IPS-18a (cell line): ENCODE measurements around the gene BRI3BP.

Experiments
- H3K27ac ChIP-seq: one replicate; pipeline ENCODE4 v1.5.1; 2013; ENCODE audit warnings: low read length
- H3K27me3 ChIP-seq: one replicate; pipeline ENCODE4 v1.6.1; 2013; ENCODE audit warnings: mild to moderate bottlenecking, low read length; ENCODE audit not compliant: control insufficient read depth, insufficient read depth
- H3K36me3 ChIP-seq: one replicate; pipeline ENCODE4 v1.6.1; 2013; ENCODE audit warnings: low read depth, low read length; ENCODE audit not compliant: control insufficient read depth
- H3K4me1 ChIP-seq: one replicate; pipeline ENCODE4 v1.6.1; 2013; ENCODE audit warnings: low read depth, low read length; ENCODE audit not compliant: control insufficient read depth
- H3K4me3 ChIP-seq: one replicate; pipeline ENCODE4 v1.5.1; 2013; ENCODE audit warnings: low read length
- H3K9ac ChIP-seq: one replicate; pipeline ENCODE4 v1.6.1; 2013; ENCODE audit warnings: mild to moderate bottlenecking, low read length, moderate library complexity
- H3K9me3 ChIP-seq: one replicate; pipeline ENCODE4 v1.6.1; 2013; ENCODE audit warnings: low read depth, low read length; ENCODE audit not compliant: control insufficient read depth

The BRI3BP gene

GRCh38 chr12:124993626-124994436, at the start of gene BRI3BP:
BRI3BP (plus strand) TSS chr12:124993645; CDS start chr12:124993791, 146 bp downstream.
- Histone ChIP-seq H3K9ac (peak within 1 kb of the TSS; percentile 78), H3K27ac (no peak within 1 kb of the TSS), H3K9me3 (no peaks in the 10 kb centered on the region), H3K36me3 (no peaks in the 10 kb centered on the region), H3K27me3 (peaks cover 11% of the 10 kb centered on the region), H3K4me3 (peak within 1 kb of the TSS; percentile 82), H3K4me1 (peaks cover 13% of the 10 kb centered on the region)

GRCh38 chr12:124946447-124946793, 47.0 kb upstream of the BRI3BP start:
- Histone ChIP-seq H3K27me3 (no peaks in the 10 kb centered on the region), H3K36me3 (peaks cover 26% of the 10 kb centered on the region), H3K9ac (no peak overlapping the region), H3K4me1 (no peaks in the 10 kb centered on the region), H3K4me3 (no peak overlapping the region), H3K27ac (no peak overlapping the region), H3K9me3 (no peaks in the 10 kb centered on the region)

GRCh38 chr12:124947013-124947412, 46.4 kb upstream of the BRI3BP start:
- H3K9me3 ChIP-seq = no peaks in the 10 kb centered on the region
- H3K27ac ChIP-seq = no peak overlapping the region
- H3K4me1 ChIP-seq = no peaks in the 10 kb centered on the region
- H3K27me3 ChIP-seq = no peaks in the 10 kb centered on the region
- H3K4me3 ChIP-seq = no peak overlapping the region
- H3K9ac ChIP-seq = no peak overlapping the region
- H3K36me3 ChIP-seq = peaks cover 27% of the 10 kb centered on the region

- no peak overlapping the region for H3K4me3 ChIP-seq
- H3K9me3 ChIP-seq = no peaks in the 10 kb centered on the region
- H3K36me3 ChIP-seq = peaks cover 28% of the 10 kb centered on the region
- no peaks in the 10 kb centered on the region for H3K4me1 ChIP-seq
- no peak overlapping the region for H3K27ac ChIP-seq
- H3K27me3 ChIP-seq = no peaks in the 10 kb centered on the region
- no peak overlapping the region for H3K9ac ChIP-seq
Measured at GRCh38 chr12:124947561-124948398, 45.7 kb upstream of the BRI3BP start.

- H3K27me3 ChIP-seq = no peaks in the 10 kb centered on the region
- no peaks in the 10 kb centered on the region for H3K9me3 ChIP-seq
- no peak overlapping the region for H3K27ac ChIP-seq
- H3K4me1 ChIP-seq = no peaks in the 10 kb centered on the region
- H3K9ac ChIP-seq = no peak overlapping the region
- H3K36me3 ChIP-seq = peaks cover 37% of the 10 kb centered on the region
- no peak overlapping the region for H3K4me3 ChIP-seq
Measured at GRCh38 chr12:124949066-124949465, 44.4 kb upstream of the BRI3BP start.

GRCh38 chr12:124949779-124950728, 43.4 kb upstream of the BRI3BP start:
- H3K36me3 ChIP-seq = peaks cover 42% of the 10 kb centered on the region
- H3K4me1 ChIP-seq = no peaks in the 10 kb centered on the region
- H3K9ac ChIP-seq = no peak overlapping the region

GRCh38 chr12:124952295-124952694, 41.1 kb upstream of the BRI3BP start:
- Histone ChIP-seq H3K27ac (no peak overlapping the region), H3K4me1 (no peaks in the 10 kb centered on the region), H3K27me3 (no peaks in the 10 kb centered on the region), H3K9me3 (no peaks in the 10 kb centered on the region), H3K36me3 (peaks cover 51% of the 10 kb centered on the region), H3K9ac (no peak overlapping the region), H3K4me3 (no peak overlapping the region)

More at GRCh38 chr12:124949779-124950728, 43.4 kb upstream of the BRI3BP start:
- no peak overlapping the region for H3K27ac ChIP-seq
- H3K27me3 ChIP-seq = no peaks in the 10 kb centered on the region
- no peaks in the 10 kb centered on the region for H3K9me3 ChIP-seq
- no peak overlapping the region for H3K4me3 ChIP-seq

- no peaks in the 10 kb centered on the region for H3K27me3 ChIP-seq
- H3K9ac ChIP-seq = no peak overlapping the region
- H3K9me3 ChIP-seq = no peaks in the 10 kb centered on the region
- H3K27ac ChIP-seq = no peak overlapping the region
- H3K4me3 ChIP-seq = no peak overlapping the region
- peaks cover 49% of the 10 kb centered on the region for H3K36me3 ChIP-seq
- H3K4me1 ChIP-seq = no peaks in the 10 kb centered on the region
Measured at GRCh38 chr12:124952801-124953200, 40.6 kb upstream of the BRI3BP start.

GRCh38 chr12:124953689-124954405, 39.6 kb upstream of the BRI3BP start:
- no peaks in the 10 kb centered on the region for H3K9me3 ChIP-seq

GRCh38 chr12:124954771-124955170, 38.7 kb upstream of the BRI3BP start:
- Histone ChIP-seq H3K9ac (no peak overlapping the region), H3K4me1 (no peaks in the 10 kb centered on the region), H3K4me3 (no peak overlapping the region), H3K27ac (no peak overlapping the region), H3K27me3 (no peaks in the 10 kb centered on the region), H3K36me3 (peaks cover 51% of the 10 kb centered on the region), H3K9me3 (no peaks in the 10 kb centered on the region)

More at GRCh38 chr12:124953689-124954405, 39.6 kb upstream of the BRI3BP start:
- peaks cover 50% of the 10 kb centered on the region for H3K36me3 ChIP-seq
- no peak overlapping the region for H3K27ac ChIP-seq
- no peak overlapping the region for H3K4me3 ChIP-seq
- no peaks in the 10 kb centered on the region for H3K27me3 ChIP-seq
- no peak overlapping the region for H3K9ac ChIP-seq
- no peaks in the 10 kb centered on the region for H3K4me1 ChIP-seq
